Stomach (tissue), 9 donors: ENCODE measurements around the gene BACH1. TPM values are rescaled to one million over a fixed set of nuclear protein-coding genes. Genes with fewer than 3 reads are reported as not detected.
"Not testable (repeated sequence)": the region's sequence is repeated elsewhere in the genome, so short reads cannot be mapped to it uniquely, and the experiment has no call there.

Experiments used
- DNase-seq, 2 donors: peaks; one replicate each; pipeline versions ENCODE4 v3.0.0 to v3.0.0-alpha.2; 2013 to 2019
- H3K27ac ChIP-seq, 5 donors: fragments of 200-600 bp in 4 of 5; sonication (generic) in 4 of 5; one replicate each; pipeline ENCODE4 v1.5.1; 2013 to 2019; ENCODE audit warnings: mild to moderate bottlenecking in 1 of 5, moderate library complexity in 1 of 5
- H3K27me3 ChIP-seq, 3 donors: fragments of 200-600 bp; sonication (generic); one replicate each; pipeline ENCODE4 v1.5.1; 2017 to 2019; ENCODE audit warnings: mixed run types in 1 of 3
- H3K36me3 ChIP-seq, 4 donors: fragments of 200-600 bp; sonication (generic); 1 replicate in 3 of 4; 2 replicates in 1 of 4; pipeline ENCODE4 v1.5.1; 2016 to 2019
- H3K4me1 ChIP-seq, 4 donors: fragments of 200-600 bp; sonication (generic); one replicate each; pipeline ENCODE4 v1.5.1; 2016 to 2019
- H3K4me3 ChIP-seq, 4 donors: fragments of 200-600 bp; sonication (generic) in 3 of 4; one replicate each; pipeline ENCODE4 v1.5.1; 2016 to 2019; ENCODE audit warnings: mild to moderate bottlenecking in 1 of 4
- H3K9me3 ChIP-seq, 4 donors: fragments of 200-600 bp; sonication (generic); one replicate each; pipeline ENCODE4 v1.5.1; 2016 to 2019
- EP300 ChIP-seq: sonication (generic); formaldehyde crosslinking; IDR thresholded peaks from one replicate; pipeline ENCODE4 v1.6.1; 2017; ENCODE audit warnings: antibody characterized with exemption
- POLR2A ChIP-seq, 4 donors: fragments of 450-650 bp; IDR thresholded peaks; one replicate each; pipeline ENCODE4 v1.6.1; 2016; ENCODE audit warnings: antibody characterized with exemption in 4 of 4, control low read depth in 2 of 4, mild to moderate bottlenecking in 1 of 4, moderate library complexity in 1 of 4
- POLR2AphosphoS5 ChIP-seq, 3 donors: sonication (generic); formaldehyde crosslinking; IDR thresholded peaks; one replicate each; pipeline ENCODE4 v1.6.1; 2016; ENCODE audit warnings: antibody characterized with exemption in 3 of 3
- WGBS, 5 donors: extraction: QIAGEN DNeasy Blood & Tissue Kit in 3 of 5; methylation state at CpG; one replicate each; pipeline versions ENCODE4 v1.1.5 to v1.1.7; 2013 to 2018; 5-methylcytosine and 5-hydroxymethylcytosine counted together
- intact Hi-C: fragments of 100-400 bp; cut with DNase I; formaldehyde crosslinking; loops from one replicate; pipeline ENCODE4 v1.15.1; 2023; ENCODE audit warnings: low total_unique reads
- polyA plus RNA-seq, 3 donors: library from polyadenylated mRNA; stranded (reverse); fragments of 200-250 nt; gene quantifications; one replicate each; pipeline ENCODE4 v1.2.3, GENCODE V29; 2013
- total RNA-seq, 5 donors: library from RNA; depleted of rRNA; stranded (reverse); fragments of >200 nt; gene quantifications; one replicate each; pipeline versions ENCODE4 v1.1.0 to v1.2.3, GENCODE V29; 2014 to 2016
- TF ChIP-seq, protein P1 (sequence below), 7 experiments: fragments of 450-650 bp in 4 of 7; fragments of 200-600 bp in 3 of 7; sonication (generic) in 3 of 7; IDR thresholded peaks; one replicate each; pipeline ENCODE4 v1.5.1; 2016 to 2019; ENCODE audit warnings: antibody characterized with exemption in 7 of 7, control low read depth in 2 of 7, mild to moderate bottlenecking in 1 of 7
- donor health status: healthy with polysubstance abuse.
- donor health status: Bipolar disorder and iron deficiency.
- donor health status: healthy.

The BACH1 gene
- total and polyA plus RNA-seq, 8 donors, result 4.2 to 107 (median 24.2) TPM

- Histone ChIP-seq H3K4me1 (no peaks in the 10 kb centered on the region), H3K4me3 (no peak overlapping the region), H3K27ac (no peak overlapping the region), H3K9me3 (no peaks in the 10 kb centered on the region), H3K27me3 (no peaks in the 10 kb centered on the region), H3K36me3 (no peaks in the 10 kb centered on the region)
- DNase-seq, result no peak
- WGBS, 5 donors, result 84 to 93% (median 89%) methylated on average over 6 of the region's 6 CpGs
- intact Hi-C loops, result no loop called here
- TF ChIP-seq POLR2AphosphoS5 (IDR thresholded peaks at IDR 0.05) (no peak), POLR2A (IDR thresholded peaks at IDR 0.05) (no peak), EP300 (no peak)
- TF ChIP-seq, protein P1, sequence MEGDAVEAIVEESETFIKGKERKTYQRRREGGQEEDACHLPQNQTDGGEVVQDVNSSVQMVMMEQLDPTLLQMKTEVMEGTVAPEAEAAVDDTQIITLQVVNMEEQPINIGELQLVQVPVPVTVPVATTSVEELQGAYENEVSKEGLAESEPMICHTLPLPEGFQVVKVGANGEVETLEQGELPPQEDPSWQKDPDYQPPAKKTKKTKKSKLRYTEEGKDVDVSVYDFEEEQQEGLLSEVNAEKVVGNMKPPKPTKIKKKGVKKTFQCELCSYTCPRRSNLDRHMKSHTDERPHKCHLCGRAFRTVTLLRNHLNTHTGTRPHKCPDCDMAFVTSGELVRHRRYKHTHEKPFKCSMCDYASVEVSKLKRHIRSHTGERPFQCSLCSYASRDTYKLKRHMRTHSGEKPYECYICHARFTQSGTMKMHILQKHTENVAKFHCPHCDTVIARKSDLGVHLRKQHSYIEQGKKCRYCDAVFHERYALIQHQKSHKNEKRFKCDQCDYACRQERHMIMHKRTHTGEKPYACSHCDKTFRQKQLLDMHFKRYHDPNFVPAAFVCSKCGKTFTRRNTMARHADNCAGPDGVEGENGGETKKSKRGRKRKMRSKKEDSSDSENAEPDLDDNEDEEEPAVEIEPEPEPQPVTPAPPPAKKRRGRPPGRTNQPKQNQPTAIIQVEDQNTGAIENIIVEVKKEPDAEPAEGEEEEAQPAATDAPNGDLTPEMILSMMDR (IDR thresholded peaks at IDR 0.05), result no peak
Observed at GRCh38 chr21:29271927-29272333, 26.8 kb upstream of the BACH1 start.

- no peak for DNase-seq
- Histone ChIP-seq H3K9me3 (no peaks in the 10 kb centered on the region), H3K4me3 (no peak overlapping the region), H3K27me3 (no peaks in the 10 kb centered on the region), H3K27ac (no peak overlapping the region), H3K36me3 (no peaks in the 10 kb centered on the region), H3K4me1 (no peaks in the 10 kb centered on the region)
- TF ChIP-seq, protein P1 (IDR thresholded peaks at IDR 0.05), result no peak
- TF ChIP-seq EP300 (no peak), POLR2A (IDR thresholded peaks at IDR 0.05) (no peak), POLR2AphosphoS5 (IDR thresholded peaks at IDR 0.05) (no peak)
- intact Hi-C loops, result no loop called here
Observed at GRCh38 chr21:29277442-29277841, 21.3 kb upstream of the BACH1 start.

DNA sequence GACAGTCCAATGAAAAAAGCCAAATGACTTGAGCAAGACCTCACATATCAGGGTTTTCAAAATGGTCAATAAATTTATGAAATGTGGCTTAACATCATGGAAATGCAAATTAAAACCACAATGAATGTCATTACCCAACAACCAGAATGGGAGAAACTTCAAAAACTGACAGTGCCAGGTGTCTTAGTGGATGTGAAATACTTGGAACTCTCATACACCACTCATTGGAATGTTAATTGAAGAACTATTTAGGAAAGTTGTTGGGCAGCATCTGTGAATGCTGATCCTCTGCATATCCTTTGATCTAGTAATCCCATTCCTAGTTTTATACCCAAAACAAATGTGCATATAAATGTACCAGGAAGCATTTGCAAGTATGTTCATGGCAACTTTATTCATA lies 19.2 kb upstream of the BACH1 start:
- H3K36me3 ChIP-seq, result no peaks in the 10 kb centered on the region
- intact Hi-C loops, result no loop called here
- H3K27ac ChIP-seq, result no peak overlapping the region
- H3K27me3 ChIP-seq, result no peaks in the 10 kb centered on the region
- no peaks in the 10 kb centered on the region for H3K9me3 ChIP-seq
- DNase-seq, result no peak
- TF ChIP-seq, protein P1 (IDR thresholded peaks at IDR 0.05), result no peak
- TF ChIP-seq POLR2AphosphoS5 (IDR thresholded peaks at IDR 0.05) (no peak), EP300 (no peak), POLR2A (IDR thresholded peaks at IDR 0.05) (no peak)
- no peaks in the 10 kb centered on the region for H3K4me1 ChIP-seq
- H3K4me3 ChIP-seq, result no peak overlapping the region

GRCh38 chr21:29281801-29282200 lies 16.9 kb upstream of the BACH1 start:
- DNase-seq, H3K4me3 ChIP-seq, H3K9me3 ChIP-seq, H3K36me3 ChIP-seq, H3K27ac ChIP-seq, H3K4me1 ChIP-seq, H3K27me3 ChIP-seq, intact Hi-C loops: not testable (repeated sequence)
- WGBS, 5 donors, result 84 to 93% (median 90%) methylated on average over 3 of the region's 3 CpGs

GRCh38 chr21:29287383-29287782 lies 11.3 kb upstream of the BACH1 start:
- H3K4me3 ChIP-seq, result no peak overlapping the region
- intact Hi-C loops, result no loop called here
- WGBS, 5 donors, result 48 to 77% (median 66%) methylated on average over 1 of the region's 1 CpG
- TF ChIP-seq, protein P1 (IDR thresholded peaks at IDR 0.05), result no peak
- TF ChIP-seq POLR2AphosphoS5 (IDR thresholded peaks at IDR 0.05), result no peak
- no peak for TF ChIP-seq POLR2A (IDR thresholded peaks at IDR 0.05)
- no peak for TF ChIP-seq EP300
- peak overlapping the region in 1 of 5 donors; percentile 57 for H3K27ac ChIP-seq
- no peak for DNase-seq
- no peaks in the 10 kb centered on the region for H3K9me3 ChIP-seq
- H3K4me1 ChIP-seq, result peaks cover 0 to 27% (median 5%) of the 10 kb centered on the region in 4 donors
- no peaks in the 10 kb centered on the region for H3K27me3 ChIP-seq
- H3K36me3 ChIP-seq, result no peaks in the 10 kb centered on the region
